NCI-H1436 (cell line): ENCODE results near the gene PCDHAC2.

ENCODE experiments used
- DNase-seq: peaks from one replicate; lab custom pipeline; 2025; lab: John Stamatoyannopoulos, UW

Gene PCDHAC2

GRCh38 chr5:140988608-140989007 is 22.3 kb downstream of the PCDHAC2 start:
- DNase-seq = no peak

- DNase-seq = no peak
These were observed 23.2 kb downstream of the PCDHAC2 start for GRCh38 chr5:140989254-140990020.

- no peak for DNase-seq
These were observed 26.6 kb downstream of the PCDHAC2 start for GRCh38 chr5:140992828-140993227.

GRCh38 chr5:140996060-140996459 is 29.8 kb downstream of the PCDHAC2 start:
- no peak for DNase-seq

- no peak for DNase-seq
These were observed 32.7 kb downstream of the PCDHAC2 start for GRCh38 chr5:140998921-140999410.

GRCh38 chr5:141001446-141001843 is 35.2 kb downstream of the PCDHAC2 start:
- DNase-seq = no peak

GRCh38 chr5:141001844-141002604 is 35.7 kb downstream of the PCDHAC2 start:
- peak; percentile 38 for DNase-seq

- DNase-seq = no peak
These were observed 36.3 kb downstream of the PCDHAC2 start for GRCh38 chr5:141002605-141002965.

GRCh38 chr5:141003031-141003430 is 36.8 kb downstream of the PCDHAC2 start:
- DNase-seq = no peak

- peak; percentile 22 for DNase-seq
These were observed 37.7 kb downstream of the PCDHAC2 start for GRCh38 chr5:141003791-141004611.

GRCh38 chr5:141007791-141008190 is 41.5 kb downstream of the PCDHAC2 start:
- DNase-seq = no peak

- no peak for DNase-seq
These were observed 43.9 kb downstream of the PCDHAC2 start for GRCh38 chr5:141010047-141010793.

- DNase-seq = no peak
These were observed 51.7 kb downstream of the PCDHAC2 start for GRCh38 chr5:141017943-141018342.
